Astrocyte (in vitro differentiated cells and primary cell): Measurements from ENCODE around the gene GRIK3. TPM values are rescaled to one million over a fixed set of nuclear protein-coding genes. Genes with fewer than 3 reads are reported as not detected.

Experiments
- DNase-seq: peaks from one replicate; pipeline ENCODE4 v3.0.0-alpha.2; 2010; ENCODE audit warnings: low read depth
- FAIRE-seq: peaks from 2 replicates; lab custom pipeline; 2011; peaks lifted over from hg19 to GRCh38; lab: Jason Lieb, UNC
- H2AFZ ChIP-seq: 2 replicates; pipeline ENCODE4 v1.6.0; 2012; ENCODE audit warnings: low read depth, low read length, inconsistent platforms
- H3K27ac ChIP-seq: 2 replicates; pipeline ENCODE4 v1.5.1; 2011; ENCODE audit warnings: low read depth, low read length, inconsistent platforms
- H3K27me3 ChIP-seq: 2 replicates; pipeline ENCODE4 v1.6.0; 2011; ENCODE audit warnings: low read length, inconsistent platforms; ENCODE audit not compliant: insufficient read depth
- H3K36me3 ChIP-seq: 2 replicates; pipeline ENCODE4 v1.5.1; 2011; ENCODE audit warnings: low read length, inconsistent platforms; ENCODE audit not compliant: insufficient read depth
- H3K4me1 ChIP-seq: 2 replicates; pipeline ENCODE4 v1.5.1; 2011; ENCODE audit warnings: low read length, inconsistent platforms; ENCODE audit not compliant: insufficient read depth
- H3K4me2 ChIP-seq: 2 replicates; pipeline ENCODE4 v1.6.0; 2012; ENCODE audit warnings: low read length, inconsistent platforms
- H3K4me3 ChIP-seq: 2 replicates; pipeline ENCODE4 v1.5.1; 2011; ENCODE audit warnings: low read depth, mild to moderate bottlenecking, low read length, inconsistent platforms; ENCODE audit not compliant: insufficient read depth
- H3K79me2 ChIP-seq: 2 replicates; pipeline ENCODE4 v1.6.0; 2012; ENCODE audit warnings: mild to moderate bottlenecking, low read length, inconsistent platforms; ENCODE audit not compliant: insufficient read depth
- H3K9ac ChIP-seq: 2 replicates; pipeline ENCODE4 v1.6.0; 2012; ENCODE audit warnings: mild to moderate bottlenecking, low read length, inconsistent platforms
- H3K9me3 ChIP-seq: 2 replicates; pipeline ENCODE4 v1.5.1; 2012; ENCODE audit warnings: low read depth, mild to moderate bottlenecking, low read length, inconsistent platforms; ENCODE audit not compliant: insufficient read depth
- H4K20me1 ChIP-seq: 2 replicates; pipeline ENCODE4 v1.6.0; 2012; ENCODE audit warnings: low read length, inconsistent platforms; ENCODE audit not compliant: insufficient read depth
- H3K27ac Mint-ChIP-seq: one replicate; pipeline ENCODE4 v1.8.0; 2021; ENCODE audit warnings: mild to moderate bottlenecking, mixed read lengths; ENCODE audit not compliant: unreplicated experiment
- H3K27me3 Mint-ChIP-seq: one replicate; pipeline ENCODE4 v1.8.0; 2021; ENCODE audit warnings: low read depth, mixed read lengths; ENCODE audit not compliant: unreplicated experiment
- H3K36me3 Mint-ChIP-seq: one replicate; pipeline ENCODE4 v1.8.0; 2021; ENCODE audit warnings: low read depth, mixed read lengths; ENCODE audit not compliant: unreplicated experiment
- H3K4me1 Mint-ChIP-seq: one replicate; pipeline ENCODE4 v1.8.0; 2021; ENCODE audit warnings: low read depth, mixed read lengths; ENCODE audit not compliant: unreplicated experiment
- H3K4me3 Mint-ChIP-seq: one replicate; pipeline ENCODE4 v1.8.0; 2021; ENCODE audit warnings: mild to moderate bottlenecking, moderate library complexity, mixed read lengths; ENCODE audit not compliant: unreplicated experiment
- H3K9me3 Mint-ChIP-seq: one replicate; pipeline ENCODE4 v1.8.0; 2021; ENCODE audit warnings: mild to moderate bottlenecking, mixed read lengths; ENCODE audit not compliant: unreplicated experiment
- EZH2 ChIP-seq: IDR thresholded peaks from 2 replicates; pipeline ENCODE4 v1.6.1; 2012; ENCODE audit warnings: mild to moderate bottlenecking, low read length, inconsistent platforms; ENCODE audit not compliant: insufficient read depth
- total RNA-seq: library from RNA; stranded (reverse); gene quantifications from 2 replicates; pipeline ENCODE4 v1.2.1, GENCODE V29; 2021
- TF ChIP-seq, protein P1 (sequence below): IDR thresholded peaks from 2 replicates; pipeline ENCODE4 v1.5.1; 2011; ENCODE audit warnings: low read depth, mild to moderate bottlenecking, inconsistent platforms, low read length, moderate library complexity; ENCODE audit not compliant: insufficient read depth

Gene GRIK3
- total RNA-seq, 1 donor from 2014 or later = 0.16 TPM

DNA sequence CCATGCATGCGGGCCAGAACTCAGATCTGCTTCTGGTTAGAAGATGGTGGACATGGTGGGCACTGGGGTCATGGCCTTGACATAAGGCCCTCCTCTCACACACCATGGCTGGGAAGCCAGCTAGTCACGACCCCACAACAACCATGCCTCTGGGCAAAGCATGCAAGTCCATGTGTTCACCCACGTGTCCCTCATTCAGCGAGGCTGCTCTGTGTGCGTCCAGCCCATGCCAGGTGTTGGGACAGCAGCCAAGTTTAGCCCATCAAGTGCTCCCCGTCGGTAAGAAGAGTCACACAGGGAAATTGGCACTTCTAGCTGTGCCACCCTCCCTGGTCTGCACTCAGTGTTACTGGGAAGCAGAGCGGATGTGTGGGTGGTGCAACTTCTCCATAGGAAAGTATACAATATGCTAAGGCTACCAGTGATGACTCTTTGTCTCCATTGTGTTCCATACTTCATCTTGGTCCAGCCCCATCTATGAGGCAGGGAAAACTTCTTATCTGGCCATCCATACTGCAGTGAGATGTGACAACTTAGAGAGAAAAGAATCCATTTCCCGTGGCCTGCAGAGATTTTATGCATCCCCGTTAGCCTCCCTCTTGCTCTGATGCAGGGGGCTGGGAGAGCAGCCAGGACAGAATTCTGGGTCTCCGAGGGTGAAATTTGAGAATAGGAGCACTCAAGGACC is 198.0 kb downstream of the GRIK3 start:
- Histone ChIP-seq H3K27me3 (no peaks in the 10 kb centered on the region), H3K36me3 (no peaks in the 10 kb centered on the region), H3K27ac (no peak overlapping the region), H3K9ac (no peak overlapping the region), H3K4me2 (no peak overlapping the region), H3K4me3 (no peak overlapping the region), H3K9me3 (no peaks in the 10 kb centered on the region), H3K79me2 (no peaks in the 10 kb centered on the region), H4K20me1 (no peaks in the 10 kb centered on the region), H3K4me1 (no peaks in the 10 kb centered on the region), H2AFZ (no peak overlapping the region)
- no peaks in the 10 kb centered on the region for H3K4me1 Mint-ChIP-seq
- H3K27ac Mint-ChIP-seq = no peak overlapping the region
- H3K4me3 Mint-ChIP-seq = no peak overlapping the region
- H3K36me3 Mint-ChIP-seq = no peaks in the 10 kb centered on the region
- FAIRE-seq = no peak
- no peaks in the 10 kb centered on the region for H3K9me3 Mint-ChIP-seq
- TF ChIP-seq EZH2 = no peak
- TF ChIP-seq, protein P1, sequence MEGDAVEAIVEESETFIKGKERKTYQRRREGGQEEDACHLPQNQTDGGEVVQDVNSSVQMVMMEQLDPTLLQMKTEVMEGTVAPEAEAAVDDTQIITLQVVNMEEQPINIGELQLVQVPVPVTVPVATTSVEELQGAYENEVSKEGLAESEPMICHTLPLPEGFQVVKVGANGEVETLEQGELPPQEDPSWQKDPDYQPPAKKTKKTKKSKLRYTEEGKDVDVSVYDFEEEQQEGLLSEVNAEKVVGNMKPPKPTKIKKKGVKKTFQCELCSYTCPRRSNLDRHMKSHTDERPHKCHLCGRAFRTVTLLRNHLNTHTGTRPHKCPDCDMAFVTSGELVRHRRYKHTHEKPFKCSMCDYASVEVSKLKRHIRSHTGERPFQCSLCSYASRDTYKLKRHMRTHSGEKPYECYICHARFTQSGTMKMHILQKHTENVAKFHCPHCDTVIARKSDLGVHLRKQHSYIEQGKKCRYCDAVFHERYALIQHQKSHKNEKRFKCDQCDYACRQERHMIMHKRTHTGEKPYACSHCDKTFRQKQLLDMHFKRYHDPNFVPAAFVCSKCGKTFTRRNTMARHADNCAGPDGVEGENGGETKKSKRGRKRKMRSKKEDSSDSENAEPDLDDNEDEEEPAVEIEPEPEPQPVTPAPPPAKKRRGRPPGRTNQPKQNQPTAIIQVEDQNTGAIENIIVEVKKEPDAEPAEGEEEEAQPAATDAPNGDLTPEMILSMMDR = no peak
- H3K27me3 Mint-ChIP-seq = peaks cover 74% of the 10 kb centered on the region
- DNase-seq = no peak

DNA sequence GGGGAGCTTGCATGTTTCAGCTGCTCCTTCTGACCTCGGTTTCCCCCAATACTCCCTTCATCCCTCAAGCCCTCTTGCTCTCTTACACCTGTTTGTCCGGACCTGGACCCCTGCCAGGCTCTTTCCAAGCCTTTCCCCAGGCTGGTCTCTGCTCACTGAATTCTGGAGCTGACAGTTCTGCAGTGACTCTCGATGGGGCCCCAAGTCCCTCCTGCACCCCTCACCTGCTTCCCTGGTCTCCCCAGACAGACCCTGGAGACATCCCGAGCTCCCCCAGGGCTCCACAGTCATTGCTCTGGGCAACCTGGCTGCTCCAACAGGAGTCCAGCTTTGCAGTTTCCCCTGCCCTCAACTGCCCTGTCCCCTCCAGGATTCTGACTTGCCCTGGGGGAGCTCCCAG is 198.6 kb downstream of the GRIK3 start:
- TF ChIP-seq, protein P1 = no peak
- TF ChIP-seq EZH2 = no peak
- FAIRE-seq = no peak
- Histone ChIP-seq H3K9me3 (no peaks in the 10 kb centered on the region), H3K4me1 (no peaks in the 10 kb centered on the region), H3K9ac (no peak overlapping the region), H4K20me1 (no peaks in the 10 kb centered on the region), H2AFZ (no peak overlapping the region), H3K36me3 (no peaks in the 10 kb centered on the region), H3K4me3 (no peak overlapping the region), H3K4me2 (no peak overlapping the region), H3K27ac (no peak overlapping the region), H3K27me3 (no peaks in the 10 kb centered on the region), H3K79me2 (no peaks in the 10 kb centered on the region)
- H3K4me1 Mint-ChIP-seq = no peaks in the 10 kb centered on the region
- H3K27ac Mint-ChIP-seq = no peak overlapping the region
- H3K4me3 Mint-ChIP-seq = no peak overlapping the region
- peaks cover 72% of the 10 kb centered on the region for H3K27me3 Mint-ChIP-seq
- no peak for DNase-seq
- no peaks in the 10 kb centered on the region for H3K9me3 Mint-ChIP-seq
- no peaks in the 10 kb centered on the region for H3K36me3 Mint-ChIP-seq

DNA sequence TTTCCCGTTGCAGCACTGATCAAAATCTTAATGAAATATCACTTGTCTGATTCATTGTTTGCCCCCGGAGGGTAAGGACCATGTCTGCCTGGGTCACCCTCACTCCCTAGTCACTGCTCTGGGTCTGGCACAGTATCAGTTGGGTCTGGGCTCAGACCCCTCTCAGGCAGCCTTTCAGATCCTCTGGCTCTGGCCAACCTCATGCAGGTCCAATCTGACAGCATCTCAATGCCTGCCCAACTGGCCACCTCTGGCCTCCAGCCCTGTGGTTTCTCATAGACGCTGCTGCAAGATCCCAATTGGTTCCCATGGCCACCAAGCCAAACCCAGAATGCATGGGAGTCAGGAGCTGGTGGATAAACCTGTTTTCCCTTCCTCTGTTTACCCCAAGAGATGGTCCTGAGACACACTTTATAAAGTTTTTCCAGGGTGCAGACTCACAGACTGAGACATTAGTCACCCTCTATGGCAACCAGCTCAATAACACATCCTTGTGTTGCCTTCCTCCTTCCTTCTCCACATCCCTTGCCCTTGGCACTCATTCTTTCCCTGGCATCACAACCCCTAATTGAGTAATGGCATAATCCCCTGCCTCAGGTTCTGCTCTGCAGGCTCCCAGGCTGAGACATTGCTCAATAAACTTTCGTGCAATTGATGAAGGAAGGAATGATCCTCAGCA is 199.2 kb downstream of the GRIK3 start:
- no peaks in the 10 kb centered on the region for H3K27me3 ChIP-seq
- TF ChIP-seq, protein P1 = no peak
- TF ChIP-seq EZH2 = no peak
- no peaks in the 10 kb centered on the region for H3K9me3 ChIP-seq
- no peak overlapping the region for H2AFZ ChIP-seq
- H4K20me1 ChIP-seq = no peaks in the 10 kb centered on the region
- Mint-ChIP-seq H3K36me3 (no peaks in the 10 kb centered on the region), H3K27me3 (peaks cover 73% of the 10 kb centered on the region), H3K27ac (no peak overlapping the region), H3K4me1 (no peaks in the 10 kb centered on the region), H3K4me3 (no peak overlapping the region), H3K9me3 (no peaks in the 10 kb centered on the region)
- DNase-seq (no peak), FAIRE-seq (no peak)
- H3K4me1 ChIP-seq = no peaks in the 10 kb centered on the region
- H3K4me2 ChIP-seq = no peak overlapping the region
- no peaks in the 10 kb centered on the region for H3K36me3 ChIP-seq
- no peak overlapping the region for H3K9ac ChIP-seq
- no peak overlapping the region for H3K27ac ChIP-seq
- H3K4me3 ChIP-seq = no peak overlapping the region
- no peaks in the 10 kb centered on the region for H3K79me2 ChIP-seq
